H1 (cell line): ENCODE measurements around the gene COQ7. TPM values are rescaled to one million over a fixed set of nuclear protein-coding genes. Genes with fewer than 3 reads are reported as not detected.

Source experiments
- CTCF ChIA-PET: fragments of 300-600 bp; sonication (Branson Sonifier 250); formaldehyde crosslinking; loops from one replicate; lab custom pipeline; 2021; ENCODE audit not compliant: partially characterized antibody; lab: Charles Lee
- POLR2A ChIA-PET: fragments of 300-600 bp; sonication (Branson Sonifier 250); formaldehyde crosslinking; loops from one replicate; lab custom pipeline; 2021; ENCODE audit warnings: inconsistent platforms; ENCODE audit not compliant: partially characterized antibody; lab: Charles Lee
- DNase-seq, 2 experiments: peaks; one replicate each; pipeline versions ENCODE4 v3.0.0 to v3.0.0-alpha.2; 2010 to 2022; ENCODE audit warnings: low spot score in 2 of 2, low read depth in 1 of 2, mixed read lengths in 1 of 2
- FAIRE-seq: peaks from 2 replicates; lab custom pipeline; 2011; peaks lifted over from hg19 to GRCh38; lab: Jason Lieb, UNC
- H2AFZ ChIP-seq: 2 replicates; pipeline ENCODE4 v1.8.1; 2012; ENCODE audit warnings: low read length, inconsistent platforms
- H2AK5ac ChIP-seq: 2 replicates; pipeline ENCODE4 v1.6.1; 2013; ENCODE audit warnings: low read depth, low read length
- H2BK120ac ChIP-seq: replicated peaks from 2 replicates; pipeline ENCODE3; 2013; ENCODE audit warnings: low read depth, low read length, inconsistent platforms
- H2BK12ac ChIP-seq: 2 replicates; pipeline ENCODE4 v1.6.1; 2013; ENCODE audit warnings: low read depth, low read length
- H2BK15ac ChIP-seq: 2 replicates; pipeline ENCODE4 v1.6.1; 2013; ENCODE audit warnings: low read length
- H2BK20ac ChIP-seq: 2 replicates; pipeline ENCODE4 v1.6.1; 2013; ENCODE audit warnings: low read length
- H2BK5ac ChIP-seq: 2 replicates; pipeline ENCODE4 v1.6.1; 2013; ENCODE audit warnings: low read depth, low read length
- H3K14ac ChIP-seq: 2 replicates; pipeline ENCODE4 v1.6.1; 2013; ENCODE audit warnings: inconsistent platforms; ENCODE audit not compliant: insufficient read length
- H3K18ac ChIP-seq: 2 replicates; pipeline ENCODE4 v1.6.1; 2013; ENCODE audit warnings: low read length; ENCODE audit errors: extremely low read depth
- H3K23ac ChIP-seq: 2 replicates; pipeline ENCODE4 v1.6.1; 2013; ENCODE audit warnings: inconsistent platforms; ENCODE audit not compliant: insufficient read length
- H3K23me2 ChIP-seq: 2 replicates; pipeline ENCODE4 v1.6.1; 2013; ENCODE audit warnings: low read depth, low read length
- H3K27ac ChIP-seq: 2 replicates; pipeline ENCODE4 v1.6.1; 2011; ENCODE audit warnings: low read depth, low read length, inconsistent platforms
- H3K27me3 ChIP-seq, 4 experiments: replicated peaks in 1 of 4; 1 replicate in 1 of 4; 2 replicates in 3 of 4; pipeline versions ENCODE4 v1.6.1 to v1.8.1; 2011 to 2013; ENCODE audit warnings: low read length in 3 of 4, mild to moderate bottlenecking in 3 of 4, inconsistent platforms in 2 of 4, mixed read lengths in 2 of 4, moderate library complexity in 1 of 4; ENCODE audit not compliant: control insufficient read depth in 3 of 4, insufficient read depth in 3 of 4; ENCODE audit errors: extremely low read depth in 1 of 4
- H3K36me3 ChIP-seq, 4 experiments: 2 replicates each; pipeline versions ENCODE4 v1.6.1 to v1.8.1; 2011 to 2013; ENCODE audit warnings: mild to moderate bottlenecking in 4 of 4, low read length in 3 of 4, moderate library complexity in 2 of 4, control low read depth in 1 of 4, inconsistent platforms in 1 of 4; ENCODE audit not compliant: insufficient read depth in 4 of 4, control insufficient read depth in 2 of 4
- H3K4ac ChIP-seq: replicated peaks from 2 replicates; pipeline ENCODE3; 2013; ENCODE audit warnings: low read length, low read depth, mixed read lengths, inconsistent platforms; ENCODE audit not compliant: insufficient read length
- H3K4me1 ChIP-seq, 4 experiments: replicated peaks in 1 of 4; 1 replicate in 1 of 4; 2 replicates in 3 of 4; pipeline versions ENCODE4 v1.6.1 to v1.8.1; 2011 to 2013; ENCODE audit warnings: low read length in 3 of 4, inconsistent platforms in 2 of 4, mixed read lengths in 1 of 4; ENCODE audit not compliant: insufficient read depth in 4 of 4, control insufficient read depth in 3 of 4
- H3K4me2 ChIP-seq, 2 experiments: 2 replicates each; pipeline versions ENCODE4 v1.6.1 to v1.8.1; 2011 to 2013; ENCODE audit warnings: low read depth in 2 of 2, low read length in 2 of 2, control low read depth in 1 of 2, inconsistent platforms in 1 of 2, mild to moderate bottlenecking in 1 of 2; ENCODE audit not compliant: insufficient read depth in 1 of 2
- H3K4me3 ChIP-seq, 4 experiments: fragments of 200-600, 300-600 bp in 1 of 4; sonication (generic), shearing (Covaris generic), sonication (Bioruptor Twin) in 1 of 4; 2 replicates each; pipeline versions ENCODE4 v1.5.1 to v1.8.1; 2011 to 2016; ENCODE audit warnings: low read length in 4 of 4, low read depth in 3 of 4, control low read depth in 2 of 4, inconsistent platforms in 2 of 4, mild to moderate bottlenecking in 2 of 4, mixed read lengths in 1 of 4, moderate library complexity in 1 of 4; ENCODE audit not compliant: insufficient read depth in 2 of 4; ENCODE audit errors: extremely low read depth in 1 of 4
- H3K56ac ChIP-seq: replicated peaks from 2 replicates; pipeline ENCODE3; 2013; ENCODE audit warnings: low read depth, mild to moderate bottlenecking, mixed read lengths, low read length, inconsistent platforms; ENCODE audit not compliant: insufficient read length
- H3K79me1 ChIP-seq: 2 replicates; pipeline ENCODE4 v1.6.1; 2013; ENCODE audit warnings: low read depth, low read length, control low read depth
- H3K79me2 ChIP-seq, 2 experiments: 2 replicates each; pipeline versions ENCODE4 v1.6.1 to v1.8.1; 2012 to 2013; ENCODE audit warnings: low read length in 2 of 2, mild to moderate bottlenecking in 2 of 2, inconsistent platforms in 1 of 2; ENCODE audit not compliant: insufficient read depth in 2 of 2, control insufficient read depth in 1 of 2
- H3K9ac ChIP-seq, 4 experiments: replicated peaks in 1 of 4; 1 replicate in 1 of 4; 2 replicates in 3 of 4; pipeline versions ENCODE4 v1.6.1 to v1.8.1; 2011 to 2013; ENCODE audit warnings: low read depth in 3 of 4, low read length in 3 of 4, control low read depth in 2 of 4, mild to moderate bottlenecking in 2 of 4, moderate library complexity in 2 of 4, inconsistent platforms in 1 of 4; ENCODE audit errors: extremely low read depth in 1 of 4
- H3K9me3 ChIP-seq, 2 experiments: 2 replicates each; pipeline versions ENCODE4 v1.6.1 to v1.8.1; 2012 to 2013; ENCODE audit warnings: mild to moderate bottlenecking in 2 of 2, moderate library complexity in 2 of 2, control low read depth in 1 of 2, inconsistent platforms in 1 of 2, low read depth in 1 of 2, low read length in 1 of 2, mixed read lengths in 1 of 2; ENCODE audit not compliant: insufficient read depth in 2 of 2
- H4K20me1 ChIP-seq, 2 experiments: replicated peaks in 1 of 2; 2 replicates each; pipeline versions ENCODE3 to v1.8.1; 2011 to 2013; ENCODE audit warnings: inconsistent platforms in 2 of 2, low read length in 2 of 2, mild to moderate bottlenecking in 1 of 2; ENCODE audit not compliant: insufficient read depth in 2 of 2, control insufficient read depth in 1 of 2
- H4K5ac ChIP-seq: 2 replicates; pipeline ENCODE4 v1.6.1; 2013; ENCODE audit warnings: low read length, low read depth, mixed read lengths, inconsistent platforms; ENCODE audit not compliant: insufficient read length
- H4K8ac ChIP-seq: 2 replicates; pipeline ENCODE4 v1.8.0; 2013; ENCODE audit warnings: mild to moderate bottlenecking, moderate library complexity, low read length, inconsistent platforms; ENCODE audit not compliant: insufficient read depth; ENCODE audit errors: extremely low read depth
- H4K91ac ChIP-seq: replicated peaks from 2 replicates; pipeline ENCODE3; 2013; ENCODE audit warnings: low read length, mixed read lengths, inconsistent platforms; ENCODE audit not compliant: insufficient read length
- CBX8 ChIP-seq: fragments of 300-800, 300-1000 bp; sonication (generic); IDR thresholded peaks from 2 replicates; pipeline ENCODE4 v1.7.1; 2016; ENCODE audit warnings: low read depth, low read length, borderline replicate concordance
- CREB1 ChIP-seq: IDR thresholded peaks from 2 replicates; pipeline ENCODE4 v1.6.1; 2012; ENCODE audit warnings: inconsistent platforms
- GABPA ChIP-seq: IDR thresholded peaks from 2 replicates; pipeline ENCODE4 v1.6.1; 2011; ENCODE audit warnings: mild to moderate bottlenecking, low read length, moderate library complexity, borderline replicate concordance; ENCODE audit not compliant: insufficient read depth
- NANOG ChIP-seq: IDR thresholded peaks from 2 replicates; pipeline ENCODE4 v1.6.1; 2011; ENCODE audit warnings: low read length, low read depth, mild to moderate bottlenecking, inconsistent platforms; ENCODE audit not compliant: insufficient read depth, poor library complexity, severe bottlenecking
- POLR2A ChIP-seq, 2 experiments: IDR thresholded peaks; 1 replicate in 1 of 2; 2 replicates in 1 of 2; pipeline ENCODE4 v1.6.1; 2011; ENCODE audit warnings: low read depth in 2 of 2, low read length in 2 of 2, mild to moderate bottlenecking in 2 of 2; ENCODE audit errors: control extremely low read depth in 1 of 2
- RFX5 ChIP-seq: IDR thresholded peaks from 2 replicates; pipeline ENCODE4 v1.6.1; 2011; ENCODE audit warnings: low read depth, low read length, improper control_type of control experiment, borderline replicate concordance
- RXRA ChIP-seq: IDR thresholded peaks from 2 replicates; pipeline ENCODE4 v1.6.1; 2011; ENCODE audit warnings: low read depth, mild to moderate bottlenecking, low read length, moderate library complexity; ENCODE audit not compliant: insufficient read depth
- SIX5 ChIP-seq: IDR thresholded peaks from 2 replicates; pipeline ENCODE4 v1.6.1; 2011; ENCODE audit warnings: mild to moderate bottlenecking, low read depth, low read length
- SP1 ChIP-seq: IDR thresholded peaks from 2 replicates; pipeline ENCODE4 v1.6.1; 2011; ENCODE audit warnings: low read depth, low read length
- TAF1 ChIP-seq: IDR thresholded peaks from 2 replicates; pipeline ENCODE4 v1.6.1; 2011; ENCODE audit warnings: mild to moderate bottlenecking, low read depth, low read length
- WGBS, 2 experiments: shearing (Covaris generic) in 1 of 2; methylation state at CpG; one replicate each; pipeline versions ENCODE4 v1.1.6 to v1.1.7; 2013 to 2015; ENCODE audit warnings: low lambda C conversion rate in 2 of 2, mixed read lengths in 2 of 2, inconsistent platforms in 1 of 2, low coverage in 1 of 2, missing lambda C conversion rate in 1 of 2; ENCODE audit not compliant: insufficient replicate concordance in 2 of 2, insufficient coverage in 1 of 2, insufficient read length in 1 of 2; ENCODE audit errors: extremely low coverage in 1 of 2, missing lambda C conversion rate in 1 of 2; 5-methylcytosine and 5-hydroxymethylcytosine counted together
- polyA plus RNA-seq, 7 experiments: library from polyadenylated mRNA; depleted of rRNA in 3 of 7; stranded (reverse) in 5 of 7; unstranded in 2 of 7; fragments of >200 nt in 5 of 7; fragments of 200-250 nt in 2 of 7; gene quantifications; 1 replicate in 5 of 7; 2 replicates in 1 of 7; 4 replicates in 1 of 7; pipeline versions ENCODE4 v1.2.1 to v1.2.3, GENCODE V29; 2011 to 2013; ENCODE audit warnings: missing spikeins in 2 of 7, mixed read lengths in 2 of 7
- total RNA-seq: library from RNA; stranded (reverse); fragmentation: NEBNext Ultra II Directional; extraction: Animal tissue kit (Norgen Biotek cat#: 25700); gene quantifications from 2 replicates; pipeline ENCODE4 v1.2.1, GENCODE V29; 2021
- TF ChIP-seq, protein P1 (sequence below): IDR thresholded peaks from 2 replicates; pipeline ENCODE4 v1.6.1; 2011; ENCODE audit warnings: low read length, improper control_type of control experiment

The COQ7 gene
- total and polyA plus RNA-seq, 2 of the 8 experiments (the other 6 are each of a cell fraction or from before 2014, with no cell fraction given) = 7.1 to 15.2 TPM

DNA sequence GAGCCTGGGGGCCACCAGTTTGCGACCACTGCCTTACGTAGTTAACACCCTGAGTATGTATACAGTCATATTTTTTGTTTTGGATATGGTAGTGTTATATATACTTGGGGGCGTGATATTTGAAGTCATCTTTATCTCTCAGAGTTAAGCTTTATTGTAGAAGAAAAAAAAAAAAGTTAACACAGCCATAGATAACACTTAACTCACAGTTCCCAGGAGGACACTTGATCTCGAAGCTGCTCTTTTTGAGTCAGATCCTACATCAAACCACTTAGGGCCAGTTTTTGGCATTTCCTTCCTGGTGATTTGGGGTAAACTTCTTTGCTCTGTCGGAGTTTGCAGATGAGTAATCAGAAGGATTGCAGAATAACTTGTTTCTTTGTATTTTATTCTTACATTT lies 52.1 kb downstream of the COQ7 start:
- no peak overlapping the region for H3K4me3 ChIP-seq
- ChIA-PET POLR2A (interaction anchor here (0.6 to 0.7 kb wide), 2 partner anchors 26 to 1116 kb away, joined by 3 read pairs; no protein-coding TSS in a partner anchor), CTCF (interaction anchor here (0.5 to 1.8 kb wide), 6 partner anchors 9 to 111 kb away, joined by 3 to 5 read pairs (median 4); no protein-coding TSS in a partner anchor)
- H2BK12ac ChIP-seq = no peak overlapping the region
- FAIRE-seq (no peak), DNase-seq (no peak)
- 91% methylated on average over 5 of the region's 5 CpGs; no CpG with 5 or more reads in 1 of the 2 experiments for WGBS, 2 experiments
- no peak overlapping the region for H3K18ac ChIP-seq
- no peak overlapping the region for H3K4me2 ChIP-seq
- H4K8ac ChIP-seq = no peak overlapping the region
- H3K23me2 ChIP-seq = peaks cover under 1% of the 10 kb centered on the region; the same call in 1 of the 2 replicates
- no peak overlapping the region for H3K9ac ChIP-seq
- no peak overlapping the region for H2BK15ac ChIP-seq
- no peak overlapping the region for H3K23ac ChIP-seq
- no peak overlapping the region for H2AK5ac ChIP-seq
- no peak overlapping the region for H2AFZ ChIP-seq
- H3K56ac ChIP-seq = no peak overlapping the region
- peaks cover 0 to 3% of the 10 kb centered on the region in 2 experiments; a peak in 1 of 4 replicates for H3K9me3 ChIP-seq
- no peak overlapping the region for H2BK120ac ChIP-seq
- peaks cover 7 to 18% (median 16%) of the 10 kb centered on the region in 4 experiments for H3K27me3 ChIP-seq
- no peak overlapping the region for H3K4ac ChIP-seq
- H4K91ac ChIP-seq = no peak overlapping the region
- no peaks in the 10 kb centered on the region for H3K79me1 ChIP-seq
- H3K14ac ChIP-seq = no peak overlapping the region
- peaks cover 0 to 6% (median 3%) of the 10 kb centered on the region in 4 experiments; a peak in 6 of 7 replicates for H3K4me1 ChIP-seq
- H3K79me2 ChIP-seq = no peaks in the 10 kb centered on the region
- no peak overlapping the region for H2BK5ac ChIP-seq
- peaks cover 0 to 3% (median 0%) of the 10 kb centered on the region in 4 experiments; a peak in 1 of 8 replicates for H3K36me3 ChIP-seq
- no peak overlapping the region for H2BK20ac ChIP-seq
- H4K5ac ChIP-seq = no peak overlapping the region
- H4K20me1 ChIP-seq = peaks cover 0 to 3% of the 10 kb centered on the region in 2 experiments
- no peak overlapping the region for H3K27ac ChIP-seq
- TF ChIP-seq SP1 (no peak), RXRA (no peak), CREB1 (no peak), SIX5 (no peak), CBX8 (no peak), RFX5 (no peak), NANOG (no peak), GABPA (no peak), TAF1 (no peak), POLR2A (IDR thresholded peaks at IDR 0.05; ENCODE audit: control extremely low read depth in 1 of 2, low read depth in 2 of 2, low read length in 2 of 2) (no peak)
- TF ChIP-seq, protein P1, sequence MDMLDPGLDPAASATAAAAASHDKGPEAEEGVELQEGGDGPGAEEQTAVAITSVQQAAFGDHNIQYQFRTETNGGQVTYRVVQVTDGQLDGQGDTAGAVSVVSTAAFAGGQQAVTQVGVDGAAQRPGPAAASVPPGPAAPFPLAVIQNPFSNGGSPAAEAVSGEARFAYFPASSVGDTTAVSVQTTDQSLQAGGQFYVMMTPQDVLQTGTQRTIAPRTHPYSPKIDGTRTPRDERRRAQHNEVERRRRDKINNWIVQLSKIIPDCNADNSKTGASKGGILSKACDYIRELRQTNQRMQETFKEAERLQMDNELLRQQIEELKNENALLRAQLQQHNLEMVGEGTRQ = no peak
